GM18508 (cell line): ENCODE data around the gene LCMT1.
"Not testable (repeated sequence)": the region's sequence is repeated elsewhere in the genome, so short reads cannot be mapped to it uniquely, and the experiment has no call there.

Experiments used
- ATAC-seq: cut with Tn5 transposase; IDR thresholded peaks from one replicate; pipeline ENCODE4 v1.9.1; 2021; ENCODE audit warnings: moderate number of reproducible peaks; ENCODE audit not compliant: insufficient read depth, unreplicated experiment

Gene LCMT1

GRCh38 chr16:25135254-25135878, 23.8 kb downstream of the LCMT1 start:
- no peak for ATAC-seq

GRCh38 chr16:25138130-25138529, 26.6 kb downstream of the LCMT1 start:
- ATAC-seq = no peak

- no peak for ATAC-seq
Measured at GRCh38 chr16:25140459-25140858, 28.9 kb downstream of the LCMT1 start.

- no peak for ATAC-seq
Measured at GRCh38 chr16:25141648-25142047, 30.1 kb downstream of the LCMT1 start.

- no peak for ATAC-seq
Measured at GRCh38 chr16:25143928-25144327, 32.4 kb downstream of the LCMT1 start.

GRCh38 chr16:25148568-25149215, 37.1 kb downstream of the LCMT1 start:
- ATAC-seq = no peak

GRCh38 chr16:25151996-25152395, 40.5 kb downstream of the LCMT1 start:
- ATAC-seq = no peak

GRCh38 chr16:25155553-25156460, 44.3 kb downstream of the LCMT1 start:
- ATAC-seq = no peak

- no peak for ATAC-seq
Measured at GRCh38 chr16:25157271-25157875, 45.8 kb downstream of the LCMT1 start.

- ATAC-seq = no peak
Measured at GRCh38 chr16:25158401-25158800, 46.9 kb downstream of the LCMT1 start.

- ATAC-seq = no peak
Measured at GRCh38 chr16:25161753-25162367, 50.3 kb downstream of the LCMT1 start.

GRCh38 chr16:25163683-25164082, 52.1 kb downstream of the LCMT1 start:
- ATAC-seq = no peak

GRCh38 chr16:25165284-25165683, 53.7 kb downstream of the LCMT1 start:
- ATAC-seq = no peak

- ATAC-seq = not testable (repeated sequence)
Measured at GRCh38 chr16:25167920-25168319, 56.4 kb downstream of the LCMT1 start.

GRCh38 chr16:25171390-25171789, 59.8 kb downstream of the LCMT1 start:
- no peak for ATAC-seq

GRCh38 chr16:25172831-25173230, 61.3 kb downstream of the LCMT1 start:
- ATAC-seq = no peak

- ATAC-seq = no peak
Measured at GRCh38 chr16:25174285-25174684, 62.7 kb downstream of the LCMT1 start.

- no peak for ATAC-seq
Measured at GRCh38 chr16:25176136-25176535, 64.6 kb downstream of the LCMT1 start.

- no peak for ATAC-seq
Measured at GRCh38 chr16:25177512-25177830, 65.9 kb downstream of the LCMT1 start.

GRCh38 chr16:25177831-25178688, 66.5 kb downstream of the LCMT1 start:
- no peak for ATAC-seq
